22Rv1 (cell line): ENCODE measurements around the gene TLE3.

Experiments
- CTCF ChIP-seq: fragments of 450-650 bp; IDR thresholded peaks from 2 replicates; pipeline ENCODE4 v1.5.1; 2017; ENCODE audit warnings: mild to moderate bottlenecking
- ZFX ChIP-seq: fragments of 450-650 bp; IDR thresholded peaks from 2 replicates; pipeline ENCODE4 v1.6.1; 2017; ENCODE audit warnings: antibody characterized with exemption, borderline replicate concordance

- TF ChIP-seq CTCF (no peak), ZFX (no peak)
Observed at GRCh38 chr15:70146162-70146561, 48.4 kb upstream of the TLE3 start.
